GM12878 (cell line): ENCODE measurements around the gene BICD1.

Experiments used
- EP300 ChIP-seq, 2 experiments: fragments of 150-350 bp in 1 of 2; IDR thresholded peaks; 2 replicates each; pipeline ENCODE4 v1.6.1; 2011 to 2012; ENCODE audit warnings: low read depth in 2 of 2, low read length in 2 of 2, borderline replicate concordance in 1 of 2, improper control_type of control experiment in 1 of 2, inconsistent platforms in 1 of 2; ENCODE audit not compliant: control insufficient read depth in 1 of 2
- ESRRA ChIP-seq: IDR thresholded peaks from 2 replicates; pipeline ENCODE4 v1.6.1; 2012; ENCODE audit warnings: mild to moderate bottlenecking, low read length, improper control_type of control experiment
- MTA3 ChIP-seq: IDR thresholded peaks from 2 replicates; pipeline ENCODE4 v1.6.1; 2012; ENCODE audit warnings: low read length, inconsistent platforms, borderline replicate concordance
- RFX5 ChIP-seq: IDR thresholded peaks from 2 replicates; pipeline ENCODE4 v1.6.1; 2011; ENCODE audit warnings: low read depth, low read length, improper control_type of control experiment
- ZNF24 ChIP-seq: fragments of 450-650 bp; IDR thresholded peaks from 2 replicates; pipeline ENCODE4 v1.6.1; 2017; ENCODE audit warnings: antibody characterized with exemption, mild to moderate bottlenecking
- TF ChIP-seq, protein P1 (sequence below), 3 experiments: IDR thresholded peaks in 2 of 3; conservative IDR thresholded peaks in 1 of 3; 2 replicates each; pipeline ENCODE4 v1.5.1; 2011; ENCODE audit warnings: low read depth in 3 of 3, low read length in 3 of 3, mild to moderate bottlenecking in 3 of 3, control low read depth in 2 of 3, moderate library complexity in 2 of 3, inconsistent platforms in 1 of 3, mixed read lengths in 1 of 3; ENCODE audit not compliant: control insufficient read depth in 2 of 3, insufficient read depth in 1 of 3; ENCODE audit errors: extremely low read depth in 1 of 3
- TF ChIP-seq, protein P2 (sequence below): IDR thresholded peaks from 2 replicates; pipeline ENCODE4 v1.6.1; 2012; ENCODE audit warnings: low read length, inconsistent platforms

GRCh38 chr12:32084753-32085152 lies 21.9 kb upstream of the BICD1 start:
- TF ChIP-seq, protein P1, sequence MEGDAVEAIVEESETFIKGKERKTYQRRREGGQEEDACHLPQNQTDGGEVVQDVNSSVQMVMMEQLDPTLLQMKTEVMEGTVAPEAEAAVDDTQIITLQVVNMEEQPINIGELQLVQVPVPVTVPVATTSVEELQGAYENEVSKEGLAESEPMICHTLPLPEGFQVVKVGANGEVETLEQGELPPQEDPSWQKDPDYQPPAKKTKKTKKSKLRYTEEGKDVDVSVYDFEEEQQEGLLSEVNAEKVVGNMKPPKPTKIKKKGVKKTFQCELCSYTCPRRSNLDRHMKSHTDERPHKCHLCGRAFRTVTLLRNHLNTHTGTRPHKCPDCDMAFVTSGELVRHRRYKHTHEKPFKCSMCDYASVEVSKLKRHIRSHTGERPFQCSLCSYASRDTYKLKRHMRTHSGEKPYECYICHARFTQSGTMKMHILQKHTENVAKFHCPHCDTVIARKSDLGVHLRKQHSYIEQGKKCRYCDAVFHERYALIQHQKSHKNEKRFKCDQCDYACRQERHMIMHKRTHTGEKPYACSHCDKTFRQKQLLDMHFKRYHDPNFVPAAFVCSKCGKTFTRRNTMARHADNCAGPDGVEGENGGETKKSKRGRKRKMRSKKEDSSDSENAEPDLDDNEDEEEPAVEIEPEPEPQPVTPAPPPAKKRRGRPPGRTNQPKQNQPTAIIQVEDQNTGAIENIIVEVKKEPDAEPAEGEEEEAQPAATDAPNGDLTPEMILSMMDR (IDR thresholded peaks at IDR 0.05 in 2 of 3, conservative IDR thresholded peaks at IDR 0.05 in 1 of 3; ENCODE audit: control insufficient read depth in 2 of 3, extremely low read depth in 1 of 3, insufficient read depth in 1 of 3, low read depth in 3 of 3, low read length in 3 of 3), result no peak
- no peak for TF ChIP-seq ZNF24
- no peak for TF ChIP-seq EP300 (IDR thresholded peaks at IDR 0.05; ENCODE audit: borderline replicate concordance in 1 of 2, control insufficient read depth in 1 of 2, low read depth in 2 of 2, low read length in 2 of 2)
- no peak for TF ChIP-seq MTA3
- TF ChIP-seq RFX5, result no peak
- no peak for TF ChIP-seq ESRRA
- TF ChIP-seq, protein P2, sequence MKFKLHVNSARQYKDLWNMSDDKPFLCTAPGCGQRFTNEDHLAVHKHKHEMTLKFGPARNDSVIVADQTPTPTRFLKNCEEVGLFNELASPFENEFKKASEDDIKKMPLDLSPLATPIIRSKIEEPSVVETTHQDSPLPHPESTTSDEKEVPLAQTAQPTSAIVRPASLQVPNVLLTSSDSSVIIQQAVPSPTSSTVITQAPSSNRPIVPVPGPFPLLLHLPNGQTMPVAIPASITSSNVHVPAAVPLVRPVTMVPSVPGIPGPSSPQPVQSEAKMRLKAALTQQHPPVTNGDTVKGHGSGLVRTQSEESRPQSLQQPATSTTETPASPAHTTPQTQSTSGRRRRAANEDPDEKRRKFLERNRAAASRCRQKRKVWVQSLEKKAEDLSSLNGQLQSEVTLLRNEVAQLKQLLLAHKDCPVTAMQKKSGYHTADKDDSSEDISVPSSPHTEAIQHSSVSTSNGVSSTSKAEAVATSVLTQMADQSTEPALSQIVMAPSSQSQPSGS, result no peak
